SK-N-SH treated with all-trans-retinoic acid at 6 μM for 48 hours (cell line): ENCODE measurements around the gene ARHGEF10L.

ENCODE experiments used
- BACH2 ChIP-seq: fragments of 250-450 bp; sonication (Bioruptor Pico); IDR thresholded peaks from 2 replicates; pipeline ENCODE4 v1.9.0; 2021; ENCODE audit warnings: mild to moderate bottlenecking, borderline replicate concordance
- CSDC2 ChIP-seq: fragments of 250-450 bp; sonication (Bioruptor Pico); IDR thresholded peaks from 2 replicates; pipeline ENCODE4 v1.5.0; 2020; ENCODE audit warnings: mild to moderate bottlenecking, moderate library complexity
- ESRRG ChIP-seq: fragments of 250-450 bp; sonication (Bioruptor Pico); IDR thresholded peaks from 2 replicates; pipeline ENCODE4 v1.6.1; 2021; ENCODE audit warnings: mild to moderate bottlenecking
- PPARA ChIP-seq: fragments of 250-450 bp; sonication (Bioruptor Pico); IDR thresholded peaks from 2 replicates; pipeline ENCODE4 v1.5.0; 2020; ENCODE audit warnings: mild to moderate bottlenecking, borderline replicate concordance
- SNAI2 ChIP-seq: fragments of 250-450 bp; sonication (Bioruptor Pico); IDR thresholded peaks from 2 replicates; pipeline ENCODE4 v1.5.0; 2020; ENCODE audit warnings: mild to moderate bottlenecking, moderate library complexity
- ZFP3 ChIP-seq: fragments of 250-450 bp; sonication (Bioruptor Pico); IDR thresholded peaks from 2 replicates; pipeline ENCODE4 v1.5.0; 2020; ENCODE audit warnings: mild to moderate bottlenecking, moderate library complexity
- ZFP30 ChIP-seq: fragments of 450-650 bp; formaldehyde crosslinking; IDR thresholded peaks from 2 replicates; pipeline ENCODE4 v1.5.0; 2022; ENCODE audit warnings: mild to moderate bottlenecking, moderate library complexity
- ZNF565 ChIP-seq: fragments of 450-650 bp; formaldehyde crosslinking; conservative IDR thresholded peaks from 2 replicates; pipeline ENCODE4 v1.5.0; 2020; ENCODE audit warnings: low read depth, mild to moderate bottlenecking, moderate library complexity
- TF ChIP-seq, protein P1 (sequence below): fragments of 250-450 bp; sonication (Bioruptor Pico); IDR thresholded peaks from 2 replicates; pipeline ENCODE4 v1.8.0; 2020; ENCODE audit warnings: mild to moderate bottlenecking, moderate library complexity, borderline replicate concordance

DNA sequence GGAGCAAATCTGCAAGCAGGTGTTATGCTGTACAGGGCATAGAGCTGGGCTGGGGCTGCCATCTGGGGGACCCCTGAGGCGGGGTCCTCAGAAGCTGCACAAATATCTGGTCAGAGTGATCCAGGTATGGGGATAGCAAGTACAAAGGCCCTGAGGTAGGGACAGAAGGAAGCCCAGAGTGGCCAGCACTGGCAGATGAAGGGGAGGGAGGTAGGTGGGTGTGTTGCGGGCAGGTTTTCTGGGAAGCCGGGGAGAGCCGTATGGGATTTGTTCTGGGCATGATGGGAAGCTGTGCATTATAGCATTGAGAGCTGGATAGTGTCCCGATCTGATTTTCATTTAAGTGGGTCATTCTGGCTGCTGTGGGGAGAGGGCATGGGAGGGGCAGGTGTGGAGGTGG is 102.7 kb downstream of the ARHGEF10L start:
- TF ChIP-seq ZNF565 (CRISPR knock-in tag) (no peak), ESRRG (no peak), CSDC2 (CRISPR knock-in tag) (no peak), BACH2 (no peak), ZFP30 (CRISPR knock-in tag) (no peak), PPARA (CRISPR knock-in tag) (no peak), SNAI2 (no peak), ZFP3 (CRISPR knock-in tag) (no peak)
- TF ChIP-seq, protein P1, sequence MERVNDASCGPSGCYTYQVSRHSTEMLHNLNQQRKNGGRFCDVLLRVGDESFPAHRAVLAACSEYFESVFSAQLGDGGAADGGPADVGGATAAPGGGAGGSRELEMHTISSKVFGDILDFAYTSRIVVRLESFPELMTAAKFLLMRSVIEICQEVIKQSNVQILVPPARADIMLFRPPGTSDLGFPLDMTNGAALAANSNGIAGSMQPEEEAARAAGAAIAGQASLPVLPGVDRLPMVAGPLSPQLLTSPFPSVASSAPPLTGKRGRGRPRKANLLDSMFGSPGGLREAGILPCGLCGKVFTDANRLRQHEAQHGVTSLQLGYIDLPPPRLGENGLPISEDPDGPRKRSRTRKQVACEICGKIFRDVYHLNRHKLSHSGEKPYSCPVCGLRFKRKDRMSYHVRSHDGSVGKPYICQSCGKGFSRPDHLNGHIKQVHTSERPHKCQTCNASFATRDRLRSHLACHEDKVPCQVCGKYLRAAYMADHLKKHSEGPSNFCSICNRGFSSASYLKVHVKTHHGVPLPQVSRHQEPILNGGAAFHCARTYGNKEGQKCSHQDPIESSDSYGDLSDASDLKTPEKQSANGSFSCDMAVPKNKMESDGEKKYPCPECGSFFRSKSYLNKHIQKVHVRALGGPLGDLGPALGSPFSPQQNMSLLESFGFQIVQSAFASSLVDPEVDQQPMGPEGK (CRISPR knock-in tag), result no peak
